Measurements from ENCODE around the gene IKBKE.

The IKBKE gene

DNA sequence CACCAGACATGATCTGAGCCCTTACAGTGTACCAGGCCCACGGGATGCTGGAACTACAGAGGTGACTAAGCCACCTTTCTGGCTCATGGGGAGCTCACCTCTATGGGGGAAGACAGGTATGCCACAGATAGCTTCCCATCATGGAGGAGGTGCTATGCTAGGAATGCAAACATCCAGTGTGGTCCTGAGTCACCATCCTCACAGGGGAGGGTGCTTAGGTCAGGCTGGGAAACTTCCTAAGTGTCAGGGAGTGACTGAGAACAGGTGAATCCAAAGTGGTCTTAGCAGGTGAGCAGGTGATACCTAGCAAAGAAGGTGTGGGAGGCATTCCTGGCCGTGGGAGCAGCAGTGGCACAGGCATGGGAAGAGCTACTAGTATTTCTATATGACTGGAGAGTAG is 28.4 kb downstream of the IKBKE start:
- no peak for DNase-seq

DNA sequence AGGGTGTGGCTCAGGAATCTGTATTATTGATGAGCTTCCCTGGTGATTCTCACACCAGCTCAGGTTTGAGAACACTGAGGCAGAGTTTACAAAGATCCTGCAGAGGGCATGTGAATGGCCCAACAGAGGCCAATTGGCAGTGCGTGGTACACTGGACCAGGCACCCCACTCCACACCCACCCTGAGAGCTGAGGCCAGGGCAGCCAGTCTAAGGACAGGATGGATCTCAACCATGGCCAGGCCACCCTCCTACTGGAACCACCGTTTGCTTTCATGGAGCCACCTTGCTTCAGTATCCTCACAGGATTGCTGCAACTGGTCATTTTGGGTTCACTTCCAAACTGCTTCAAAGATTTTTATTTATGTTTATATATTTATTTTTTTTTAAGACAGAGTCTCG is 29.8 kb downstream of the IKBKE start:
- no peak for DNase-seq

DNA sequence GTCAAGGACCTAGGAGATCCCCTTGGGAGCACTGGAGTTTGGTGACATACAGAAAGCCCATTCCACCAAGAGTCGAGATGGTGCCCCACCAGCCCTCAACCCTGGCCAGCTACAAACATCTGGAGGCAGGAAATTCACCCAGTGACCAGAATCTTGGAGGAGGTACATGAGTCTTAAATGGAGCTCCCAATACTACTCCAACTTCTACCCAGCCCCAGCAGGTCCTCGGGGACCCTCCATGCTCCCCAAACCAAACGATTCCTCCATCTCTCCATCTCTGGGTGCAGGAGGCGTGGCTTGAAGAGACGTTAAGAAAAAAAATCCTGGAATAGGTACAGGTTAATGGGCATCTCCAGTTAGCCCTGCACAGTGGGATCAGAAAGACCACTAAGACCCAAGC is 31.6 kb downstream of the IKBKE start:
- DNase-seq = no peak

DNA sequence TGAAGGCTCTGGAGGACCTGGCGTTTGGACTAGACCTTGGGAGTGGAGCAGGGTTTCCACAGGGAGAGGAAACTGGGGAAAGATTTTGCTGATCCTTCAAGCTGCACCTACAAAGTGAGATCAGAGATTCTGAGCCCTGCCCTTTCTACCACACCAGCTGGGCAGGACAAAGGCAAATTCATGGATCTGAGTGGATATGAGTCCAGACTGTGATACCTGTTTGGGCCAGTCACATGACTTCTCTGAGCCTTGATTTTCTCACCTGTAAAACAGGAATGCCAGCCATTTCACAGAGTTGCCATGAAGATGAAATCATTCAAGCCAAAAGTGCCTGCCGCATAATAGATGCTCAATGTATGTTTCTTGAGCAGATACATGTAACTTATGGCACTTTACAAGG is 32.1 kb downstream of the IKBKE start:
- DNase-seq = no peak

DNA sequence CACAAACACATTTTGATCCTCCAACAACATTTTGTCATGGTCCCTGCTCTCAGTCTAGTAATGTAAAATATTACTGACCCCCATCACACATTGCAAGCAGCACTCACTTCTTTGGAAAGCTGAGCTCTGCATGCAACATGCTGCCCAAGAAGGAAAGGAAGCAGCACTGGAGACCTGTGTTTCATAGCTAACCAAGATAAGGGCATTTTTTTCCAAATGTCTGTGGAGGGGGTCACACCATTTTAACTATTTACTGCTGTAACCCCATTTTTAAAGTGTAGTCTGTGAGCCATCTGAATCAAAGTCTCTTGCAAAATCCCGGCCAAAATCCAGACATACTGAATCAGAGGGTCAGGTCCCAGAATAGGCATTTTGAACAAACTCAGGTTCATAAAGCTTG is 32.5 kb downstream of the IKBKE start:
- no peak for DNase-seq

DNA sequence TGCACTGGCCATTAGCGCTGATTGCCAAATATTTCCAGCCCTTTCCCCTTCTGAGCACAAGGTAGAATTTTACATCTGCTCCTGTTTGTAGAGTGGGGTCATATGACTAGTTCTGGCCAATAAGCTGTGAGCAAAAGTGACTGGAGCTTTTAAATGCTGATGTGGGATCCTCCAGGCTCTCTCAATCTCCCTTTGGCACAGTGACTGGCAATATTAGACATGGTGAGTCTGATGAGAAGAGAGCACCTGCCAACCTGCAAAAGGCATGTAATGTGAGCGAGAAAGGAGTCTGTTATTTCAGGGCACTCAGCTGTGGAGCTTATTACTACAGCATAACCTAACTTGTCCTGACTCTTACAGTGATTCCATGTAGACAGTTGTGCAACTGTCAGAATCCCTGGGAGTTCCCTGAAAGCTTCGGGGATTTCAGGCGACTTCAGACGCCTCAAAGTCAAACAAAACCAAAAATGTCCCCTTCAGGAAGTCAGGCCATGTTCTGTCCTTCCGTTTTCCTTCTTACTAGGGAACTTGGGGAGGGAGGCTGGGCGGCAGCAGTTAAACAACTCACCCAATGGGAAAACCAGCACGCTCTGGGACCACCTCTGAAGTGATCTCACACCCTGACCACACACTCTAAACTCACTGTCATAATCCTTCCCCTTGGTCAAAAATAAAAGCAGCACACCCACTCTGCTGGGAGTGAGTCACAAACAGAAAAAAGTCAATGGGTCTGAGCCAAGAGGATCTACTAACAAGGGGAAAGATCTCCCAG is 33.5 kb downstream of the IKBKE start:
- DNase-seq = no peak

DNA sequence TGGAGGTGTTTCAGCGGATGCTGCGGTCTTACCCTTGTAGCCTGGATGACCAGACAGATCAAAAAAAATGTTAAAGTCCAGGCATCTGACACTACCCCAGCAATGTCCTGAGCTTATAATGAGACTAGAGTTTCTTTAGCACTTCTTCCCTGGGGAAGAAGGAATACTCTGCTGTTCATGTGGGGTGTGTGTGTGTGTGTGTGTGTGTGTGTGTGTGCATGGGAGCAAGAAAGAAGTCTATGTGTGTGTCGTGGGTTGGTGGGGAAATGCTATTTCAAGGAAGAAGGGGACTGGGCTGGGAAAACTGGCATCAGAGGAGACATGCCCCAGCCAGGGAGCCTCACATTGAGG is 34.1 kb downstream of the IKBKE start:
- no peak for DNase-seq

DNA sequence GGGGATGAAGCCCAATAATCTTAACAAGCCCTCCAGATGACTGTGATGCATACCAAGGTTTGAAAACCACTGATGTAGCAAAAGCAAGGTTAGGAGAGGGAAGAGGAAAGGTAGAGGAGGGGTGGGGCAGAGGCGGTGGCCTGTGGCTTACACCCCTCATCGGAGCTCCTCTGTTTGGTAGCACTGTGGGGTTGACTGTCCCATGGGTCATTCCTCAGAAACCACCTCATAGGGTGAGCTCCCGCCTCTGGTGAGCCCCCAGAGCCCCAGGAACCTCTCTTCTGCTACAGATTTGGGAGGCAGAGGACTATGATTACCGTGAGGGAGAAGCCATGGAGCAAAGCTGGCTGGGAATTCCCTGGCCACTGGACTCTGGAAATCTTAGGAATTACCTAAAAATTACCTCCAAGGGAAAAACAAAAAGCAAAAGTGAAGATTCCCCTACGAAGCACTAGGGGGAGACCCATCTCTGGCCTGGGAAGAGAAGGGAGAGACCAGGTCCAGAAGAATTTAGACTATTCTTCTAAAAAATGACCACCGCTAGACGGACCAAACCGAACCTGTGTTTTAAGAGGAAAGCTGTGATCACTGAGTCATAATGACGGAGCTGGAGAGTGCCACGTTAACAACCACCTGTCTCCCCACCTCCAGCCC is 35.6 kb downstream of the IKBKE start:
- DNase-seq = no peak

DNA sequence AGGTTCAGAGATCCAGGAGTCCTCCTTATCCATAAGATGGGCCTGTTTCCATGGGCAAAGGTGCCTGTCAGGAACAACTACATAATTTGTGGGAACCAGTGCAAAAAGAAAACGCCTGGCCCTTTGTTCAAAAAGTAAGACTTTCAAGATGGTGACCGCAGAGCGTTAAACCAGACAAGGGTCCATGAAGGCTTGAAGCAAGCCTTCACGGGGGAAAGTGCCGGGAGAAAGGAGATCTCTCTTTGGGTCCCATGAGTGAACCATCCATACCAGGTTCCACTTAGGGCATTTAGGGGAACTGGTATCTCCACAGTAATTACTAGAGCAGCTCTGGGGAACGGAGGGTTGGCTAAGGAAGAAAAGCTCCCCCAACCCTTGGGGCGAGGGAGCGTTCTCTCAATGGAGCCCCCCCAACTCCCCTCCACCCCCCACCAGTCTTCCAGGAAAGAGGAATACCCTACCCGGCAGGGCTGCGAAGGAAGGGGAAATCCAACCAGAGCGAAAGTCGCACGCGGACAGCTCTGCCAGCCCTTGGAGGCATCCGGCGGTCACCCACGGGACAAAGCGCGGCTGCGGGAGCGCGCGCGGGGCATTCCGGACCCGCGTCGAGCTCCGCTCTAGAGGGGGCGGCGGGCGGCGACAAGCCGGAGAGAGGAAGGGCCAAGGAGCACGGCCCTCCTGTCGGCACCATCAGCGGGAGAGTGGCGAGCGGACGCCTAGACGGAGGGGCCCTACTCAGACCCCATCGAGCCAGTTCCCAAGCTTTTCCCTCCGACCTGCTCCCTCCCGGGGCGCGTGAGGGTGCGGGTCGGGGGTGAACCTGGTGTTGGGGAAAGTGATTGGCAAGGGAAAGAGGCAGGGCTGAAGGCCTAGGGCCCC is 36.4 kb downstream of the IKBKE start:
- no peak for DNase-seq

DNA sequence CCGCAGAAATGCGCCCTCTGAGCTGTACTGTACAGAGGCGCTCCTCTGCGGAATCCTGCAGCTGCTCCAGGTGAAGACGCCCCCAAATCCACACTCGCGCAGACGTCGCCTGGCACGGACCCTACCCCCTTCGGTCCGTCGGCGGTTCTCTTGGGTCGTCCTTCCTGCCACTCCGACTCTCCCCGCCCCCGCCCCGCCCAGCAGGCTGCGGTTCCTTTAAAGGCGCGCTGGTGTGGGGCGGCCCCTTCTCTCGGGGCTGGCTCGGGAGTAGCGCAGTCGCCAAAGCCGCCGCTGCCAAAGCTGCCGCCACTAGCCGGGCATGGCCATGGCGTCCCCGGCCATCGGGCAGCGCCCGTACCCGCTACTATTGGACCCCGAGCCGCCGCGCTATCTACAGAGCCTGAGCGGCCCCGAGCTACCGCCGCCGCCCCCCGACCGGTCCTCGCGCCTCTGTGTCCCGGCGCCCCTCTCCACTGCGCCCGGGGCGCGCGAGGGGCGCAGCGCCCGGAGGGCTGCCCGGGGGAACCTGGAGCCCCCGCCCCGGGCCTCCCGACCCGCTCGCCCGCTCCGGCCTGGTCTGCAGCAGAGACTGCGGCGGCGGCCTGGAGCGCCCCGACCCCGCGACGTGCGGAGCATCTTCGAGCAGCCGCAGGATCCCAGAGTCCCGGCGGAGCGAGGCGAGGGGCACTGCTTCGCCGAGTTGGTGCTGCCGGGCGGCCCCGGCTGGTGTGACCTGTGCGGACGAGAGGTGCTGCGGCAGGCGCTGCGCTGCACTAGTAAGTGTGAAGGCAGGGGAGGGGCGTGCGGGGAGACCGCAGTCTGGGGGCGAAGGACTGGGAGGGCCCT is 37.2 kb downstream of the IKBKE start, which contains the start of gene RASSF5:
TSS of gene RASSF5 (plus strand) at position 248 of the 846 bp plus-strand sequence. CDS start at position 320, 72 bp downstream.
- peak; percentile 66 for DNase-seq

DNA sequence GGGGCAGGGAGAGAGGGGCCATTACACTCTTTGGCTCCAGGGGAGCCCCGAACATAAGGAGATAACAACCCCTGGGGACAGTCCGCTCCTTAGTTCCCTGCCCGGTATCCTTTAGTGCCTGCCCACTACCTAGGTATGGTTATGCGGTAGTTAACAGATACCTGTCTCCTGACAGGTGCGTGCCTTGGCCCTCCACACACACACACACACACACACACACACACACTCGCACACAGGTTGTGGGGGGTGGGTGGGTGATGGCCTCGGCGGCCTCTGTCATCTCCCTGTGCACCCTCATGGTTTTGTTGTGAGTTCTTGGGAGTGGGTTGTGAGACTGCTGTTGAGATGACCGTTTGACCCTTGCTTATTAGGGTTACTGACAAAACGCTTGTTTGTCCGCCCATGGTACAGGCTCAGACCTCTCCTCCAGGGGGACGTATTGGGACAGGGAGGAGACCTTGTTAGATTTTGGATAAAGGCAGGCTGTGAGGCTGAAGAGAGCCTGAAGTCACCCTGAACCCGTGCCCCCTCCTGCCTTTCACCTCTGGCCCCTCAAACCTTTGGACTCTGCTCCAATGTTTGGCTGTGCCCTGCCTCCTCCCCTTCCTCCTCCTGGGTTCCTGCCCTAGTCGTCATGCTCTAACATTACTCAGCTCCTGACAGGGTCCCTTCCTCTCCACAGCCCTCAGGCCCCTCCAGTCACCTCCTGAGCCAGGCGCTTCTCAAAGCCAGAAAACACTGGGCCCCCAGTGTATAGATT is 38.0 kb downstream of the IKBKE start:
- no peak for DNase-seq

DNA sequence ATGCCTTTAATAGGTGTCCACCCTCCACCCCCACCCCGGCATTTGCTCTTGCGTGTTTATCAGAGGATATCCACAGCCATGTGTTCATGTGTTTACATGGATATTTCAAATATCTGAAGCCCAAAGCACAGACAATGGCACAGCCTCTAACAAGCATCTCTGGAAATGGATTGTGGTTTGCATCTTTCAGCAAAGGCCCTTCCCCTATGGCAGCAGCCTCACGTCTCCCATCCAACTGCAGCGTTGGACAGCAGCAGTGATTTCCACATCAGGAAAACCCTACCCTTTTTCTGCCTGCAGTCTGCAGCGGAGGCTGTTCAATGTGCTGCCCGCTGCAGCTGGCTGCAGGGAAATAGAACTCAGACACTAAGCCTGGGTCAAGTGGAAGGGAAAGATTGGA is 38.7 kb downstream of the IKBKE start:
- DNase-seq = no peak

DNA sequence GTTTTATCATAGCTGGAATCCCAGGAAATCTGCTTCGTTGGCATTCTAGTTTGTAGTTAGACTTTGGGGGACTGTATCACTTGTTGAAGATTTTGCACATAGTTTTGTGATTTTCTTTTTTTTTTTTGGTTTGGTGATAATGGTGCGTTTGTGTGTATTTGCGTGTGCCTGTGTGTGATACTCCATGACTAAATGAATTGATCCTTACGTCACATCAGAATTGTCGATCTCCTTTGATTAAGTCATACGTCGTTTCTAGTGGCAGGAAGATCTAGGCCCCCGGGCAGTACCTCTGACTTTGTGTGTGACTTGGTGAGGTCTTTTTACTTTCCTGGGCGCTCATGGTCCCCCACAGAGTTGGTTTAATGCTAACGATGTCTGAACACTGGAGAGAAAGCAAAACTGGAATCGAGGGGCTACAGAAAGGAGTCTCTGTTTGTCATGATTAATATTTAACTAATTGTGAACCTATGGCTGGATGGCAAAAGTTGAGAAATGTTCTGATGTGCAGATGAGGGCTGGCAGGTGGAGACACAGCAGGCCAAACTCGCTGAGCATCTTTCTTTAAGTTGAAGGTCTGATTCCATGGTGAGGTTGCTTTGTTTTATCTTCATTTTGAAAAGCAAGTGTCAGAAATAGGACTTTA is 39.5 kb downstream of the IKBKE start:
- no peak for DNase-seq

DNA sequence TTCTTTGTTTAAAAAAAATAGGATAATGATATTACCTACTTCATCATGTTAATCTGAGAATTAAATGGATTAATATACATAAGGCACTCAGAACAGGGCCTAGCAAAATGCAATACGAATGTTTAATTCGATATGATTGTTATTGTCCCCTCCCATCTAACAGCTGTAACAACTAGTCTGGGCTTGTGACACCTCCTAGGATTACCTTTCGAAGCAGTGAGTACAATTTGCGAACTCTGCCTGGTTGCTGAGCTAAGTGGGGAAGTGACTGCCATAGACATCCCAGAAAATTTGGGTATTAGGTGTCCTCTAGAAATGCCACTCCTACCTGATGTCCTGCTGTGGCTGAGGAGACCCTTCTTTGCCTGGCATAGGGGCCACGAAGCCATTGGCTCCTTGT is 40.1 kb downstream of the IKBKE start:
- no peak for DNase-seq

DNA sequence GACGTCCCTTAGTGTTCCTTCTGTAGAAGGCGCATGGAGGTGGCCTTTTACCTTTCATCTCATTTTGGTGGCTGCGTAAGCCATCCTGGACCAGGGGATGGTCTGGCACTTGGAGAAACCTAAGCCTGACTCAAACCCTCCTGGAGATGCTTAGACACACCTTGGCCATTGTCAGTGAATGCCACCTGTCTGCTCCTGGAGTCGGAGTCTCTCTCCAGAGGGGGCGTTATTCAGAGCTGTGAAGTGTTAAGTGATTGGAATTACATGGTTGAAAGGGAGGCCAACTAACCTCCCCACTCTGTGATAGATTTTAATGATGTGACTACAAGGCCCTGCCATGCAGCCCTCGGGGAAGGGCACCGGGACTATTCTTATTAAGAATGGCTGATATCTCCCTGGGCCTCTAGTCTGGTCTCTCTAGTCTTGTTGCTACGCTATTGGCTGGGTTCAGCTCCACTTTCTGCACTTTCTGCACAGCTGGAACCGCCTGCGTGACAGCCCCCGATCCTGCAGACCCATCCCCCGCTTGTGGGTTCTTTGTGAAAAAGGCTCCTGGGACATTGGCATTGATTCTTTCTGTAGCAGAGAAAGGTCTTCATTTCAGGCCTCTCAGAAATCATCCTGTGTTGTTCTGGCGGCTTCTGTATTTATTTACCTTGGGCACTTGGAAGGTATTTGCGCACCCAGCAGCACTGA is 41.2 kb downstream of the IKBKE start:
- DNase-seq = no peak

DNA sequence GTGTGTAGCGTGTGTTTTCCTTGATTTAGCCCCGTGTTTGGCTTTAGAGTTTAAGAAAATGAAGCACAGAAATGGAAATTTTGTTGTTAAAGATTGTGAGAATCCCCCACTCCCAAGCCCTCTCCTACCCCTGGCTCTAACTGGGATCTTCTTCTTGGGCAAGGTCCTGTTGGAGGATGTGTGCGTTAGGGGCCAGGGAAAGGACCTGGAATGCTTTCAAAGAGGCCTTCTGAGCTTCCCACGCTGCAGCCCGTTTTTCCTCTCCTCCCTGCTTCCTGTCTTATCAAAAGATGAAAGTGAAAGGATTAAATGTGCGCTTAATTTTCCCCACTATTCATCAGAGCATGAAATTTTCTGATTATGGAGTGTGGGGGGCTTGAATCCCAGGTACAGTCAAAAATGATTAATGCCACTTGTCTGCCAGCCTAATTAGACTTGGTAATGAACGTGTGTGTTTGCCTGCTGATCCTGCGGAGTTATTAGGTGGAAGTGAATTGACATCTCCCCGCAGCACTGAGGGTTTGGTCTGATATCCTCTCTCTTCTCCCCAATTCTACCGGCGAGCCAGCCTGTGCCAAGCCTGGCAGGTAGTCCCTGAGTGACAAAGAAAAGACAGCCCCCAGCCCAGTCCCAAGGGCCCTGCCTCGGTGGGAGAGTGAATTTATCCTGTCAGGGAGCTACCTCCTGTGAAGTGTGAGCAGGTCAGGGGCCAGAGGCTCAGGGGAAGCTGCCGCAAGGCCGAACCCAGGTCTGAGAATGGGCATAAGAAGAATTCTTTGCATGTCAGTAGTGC is 42.0 kb downstream of the IKBKE start:
- no peak for DNase-seq

DNA sequence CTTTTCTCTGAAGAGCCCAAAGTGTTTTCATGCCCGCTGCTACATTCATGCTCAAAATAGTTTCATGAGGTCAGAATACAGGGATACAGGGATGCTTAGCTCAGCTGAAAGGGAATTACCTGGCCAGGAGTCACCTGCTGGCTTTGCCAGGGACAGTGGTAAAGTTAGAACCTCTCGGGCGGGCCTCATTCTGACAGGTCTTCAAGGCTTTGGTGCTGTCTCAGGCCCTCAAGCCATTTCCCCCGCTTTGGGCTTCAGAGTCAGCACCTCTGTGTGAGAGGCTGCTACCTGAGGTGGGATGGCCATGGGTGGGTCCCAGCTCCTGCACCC is 42.5 kb downstream of the IKBKE start:
- DNase-seq = no peak

DNA sequence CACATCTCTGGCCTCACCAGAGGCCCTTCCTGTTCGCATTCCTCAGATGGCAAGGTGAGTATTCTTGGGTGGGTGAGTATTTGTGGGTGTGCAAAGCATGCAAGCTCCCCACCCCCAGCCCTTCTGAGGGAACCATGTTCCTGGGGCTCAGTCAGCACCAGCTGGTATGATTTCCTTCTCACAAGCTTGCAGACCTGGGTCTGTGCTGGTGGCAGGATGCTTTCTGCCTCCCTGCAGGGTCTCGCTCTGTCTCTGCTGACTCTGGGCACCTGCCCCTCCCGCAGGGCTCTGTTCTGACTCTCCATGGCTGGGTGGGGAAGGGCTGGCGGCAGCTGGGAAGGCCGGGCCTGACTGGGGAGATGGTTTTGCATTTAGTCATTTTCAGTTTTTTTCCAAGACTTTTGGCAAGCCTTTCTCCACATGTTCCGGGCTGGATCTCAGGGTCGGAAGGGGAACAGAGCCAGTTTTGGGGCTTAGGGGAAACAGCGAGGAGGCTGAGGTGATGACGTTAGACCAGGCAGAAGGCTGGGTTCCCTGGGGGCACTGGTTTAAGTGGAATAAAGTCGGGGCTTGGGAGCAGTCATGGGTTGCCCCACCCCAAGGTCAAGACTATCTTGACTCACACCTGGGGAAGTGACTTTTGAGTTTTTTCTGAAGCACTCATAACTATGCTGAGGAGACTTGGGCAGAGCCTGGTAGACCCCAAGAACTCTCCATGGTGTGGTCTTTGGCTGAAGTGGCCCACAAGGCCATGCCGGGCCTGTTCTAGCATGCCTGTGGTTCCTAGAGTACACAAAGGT is 43.2 kb downstream of the IKBKE start:
- no peak for DNase-seq

DNA sequence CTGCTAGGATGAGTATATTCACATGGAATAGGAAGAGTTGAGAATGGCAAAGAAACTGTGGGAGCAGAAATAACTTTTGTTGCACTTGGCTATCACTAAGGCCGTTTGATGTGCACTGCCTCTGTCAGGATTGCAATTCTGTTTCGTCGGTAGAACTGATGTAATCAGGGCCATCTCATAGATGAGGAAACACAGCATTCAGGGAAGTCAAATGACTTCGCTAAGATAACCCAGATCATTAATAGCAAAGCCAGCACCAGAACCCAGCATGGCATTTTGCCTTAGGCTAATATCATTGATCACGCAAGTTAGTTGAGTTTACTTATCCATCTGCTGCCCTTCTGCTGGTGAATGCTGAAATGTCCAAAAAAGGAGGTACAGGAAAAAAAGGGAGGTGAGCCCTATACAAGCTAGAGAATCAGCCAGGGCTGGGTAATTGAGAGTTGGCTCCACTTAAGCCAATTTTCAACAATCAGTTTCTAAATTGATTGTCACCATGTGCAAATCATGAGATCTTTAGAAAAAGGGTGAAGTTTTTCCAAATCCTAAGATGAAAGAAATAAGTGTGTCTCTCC is 44.6 kb downstream of the IKBKE start:
- DNase-seq = no peak

Measured in effector CD8-positive, alpha-beta T cell (primary cell).